GM18502 (cell line): Measurements from ENCODE around the gene GNG12.

ENCODE experiments used
- ATAC-seq: cut with Tn5 transposase; IDR thresholded peaks from one replicate; pipeline ENCODE4 v1.9.1; 2021; ENCODE audit warnings: mild to moderate bottlenecking; ENCODE audit not compliant: unreplicated experiment, poor library complexity

The GNG12 gene

DNA sequence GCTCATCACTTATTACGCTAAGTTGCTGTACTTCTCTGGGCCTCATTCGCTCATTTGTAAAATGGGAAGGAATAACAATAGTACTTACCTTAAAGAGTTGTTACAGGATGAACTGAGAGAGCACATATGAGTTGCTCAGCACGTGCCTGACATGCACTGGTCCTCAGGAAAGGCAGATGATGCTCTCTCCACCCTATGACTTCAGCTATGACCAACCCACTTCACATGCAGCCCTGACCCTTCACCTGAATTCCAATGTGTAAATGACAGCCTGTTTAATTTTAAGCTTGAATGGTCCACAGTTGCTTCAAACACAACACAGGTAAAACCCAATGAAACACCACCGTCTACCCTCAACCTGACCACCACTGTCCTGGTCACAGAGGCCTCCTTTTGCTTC, 115.4 kb downstream of the GNG12 start:
- ATAC-seq, result no peak

DNA sequence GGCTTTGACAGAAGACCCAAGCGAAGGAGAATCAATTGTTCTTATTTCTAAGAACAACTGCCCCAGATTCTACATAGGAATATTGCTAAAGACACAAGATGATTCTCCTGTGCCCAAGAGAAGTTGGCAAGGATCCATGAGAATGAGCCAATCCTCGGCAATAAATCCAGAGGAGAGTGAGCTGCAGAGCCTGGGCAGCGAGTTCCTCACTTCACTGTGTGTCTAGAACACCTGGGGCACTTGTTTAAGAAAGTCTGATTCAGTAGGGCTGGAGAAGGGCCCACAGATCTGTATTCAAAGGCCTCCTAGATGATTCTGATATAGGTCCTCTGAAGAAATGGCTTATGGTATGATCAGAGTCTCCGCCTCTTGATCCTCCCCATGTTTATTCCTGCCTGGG, 116.5 kb downstream of the GNG12 start:
- no peak for ATAC-seq

DNA sequence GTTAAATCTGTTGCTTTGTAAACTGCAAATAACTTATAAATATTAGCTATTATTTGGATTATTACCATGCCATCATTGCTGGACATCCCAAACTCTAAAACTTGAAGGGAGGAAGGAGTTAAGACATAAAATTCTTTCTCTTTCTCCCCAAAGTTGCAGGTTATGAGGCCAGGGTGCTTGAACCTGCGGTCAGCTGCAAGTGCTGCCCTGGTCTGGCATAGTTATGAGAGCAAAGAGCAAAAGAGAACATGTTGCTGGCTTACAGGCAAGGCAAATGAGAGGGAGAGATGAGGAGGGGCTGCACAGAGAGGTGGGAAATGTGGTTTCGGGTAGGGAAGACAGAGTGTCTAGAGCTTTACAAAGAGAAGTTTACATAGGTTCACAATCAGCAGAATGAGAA, 117.4 kb downstream of the GNG12 start:
- no peak for ATAC-seq

- ATAC-seq, result no peak
Measured at GRCh38 chr1:67713057-67713846, 120.0 kb downstream of the GNG12 start.

- ATAC-seq, result peak; percentile 72
Measured at GRCh38 chr1:67711855-67712212, 121.4 kb downstream of the GNG12 start.

- peak; percentile 30 for ATAC-seq
Measured at GRCh38 chr1:67711158-67711854, 122.0 kb downstream of the GNG12 start.

GRCh38 chr1:67710417-67710816, 122.8 kb downstream of the GNG12 start:
- no peak for ATAC-seq

DNA sequence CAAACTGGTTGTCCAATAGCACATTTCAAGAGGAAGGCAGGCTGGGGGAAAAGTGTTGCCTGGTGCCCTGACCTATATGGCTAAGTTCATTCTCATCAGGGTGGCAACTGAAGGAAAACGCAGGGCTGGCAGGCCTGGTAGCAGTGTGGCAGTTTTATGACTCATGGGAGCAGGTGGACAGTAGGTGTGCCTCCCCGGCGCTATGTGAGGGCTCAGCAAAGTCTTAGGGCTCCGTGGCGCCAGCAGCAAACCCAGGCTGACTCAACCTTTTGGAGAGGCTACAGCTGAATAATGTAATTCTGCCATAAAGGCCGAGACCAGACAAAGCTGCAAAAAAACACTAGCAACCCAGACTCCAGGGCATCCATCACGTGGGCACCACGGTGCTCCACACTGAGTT, 124.7 kb downstream of the GNG12 start:
- no peak for ATAC-seq

- no peak for ATAC-seq
Measured at GRCh38 chr1:67705735-67706453, 127.4 kb downstream of the GNG12 start.

DNA sequence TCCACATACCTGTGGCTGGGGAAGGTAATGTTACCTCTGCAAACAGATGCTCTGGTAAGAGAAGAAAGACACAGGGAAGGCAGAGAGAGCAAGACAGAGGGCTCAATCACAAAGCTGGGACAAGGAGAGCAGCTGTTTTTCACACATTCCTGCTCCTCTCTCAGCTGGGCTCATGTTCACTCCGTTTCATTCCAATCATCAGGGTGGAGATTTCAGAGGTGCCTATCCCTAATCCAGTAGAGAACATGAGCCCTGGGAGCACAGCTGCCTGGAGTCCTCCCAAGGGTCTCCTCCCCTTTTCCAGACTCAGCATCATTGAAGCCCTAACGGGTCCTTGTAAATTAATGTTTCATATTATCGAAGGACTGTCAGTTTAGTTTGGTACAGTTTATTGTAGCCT, 128.9 kb downstream of the GNG12 start:
- ATAC-seq, result no peak

DNA sequence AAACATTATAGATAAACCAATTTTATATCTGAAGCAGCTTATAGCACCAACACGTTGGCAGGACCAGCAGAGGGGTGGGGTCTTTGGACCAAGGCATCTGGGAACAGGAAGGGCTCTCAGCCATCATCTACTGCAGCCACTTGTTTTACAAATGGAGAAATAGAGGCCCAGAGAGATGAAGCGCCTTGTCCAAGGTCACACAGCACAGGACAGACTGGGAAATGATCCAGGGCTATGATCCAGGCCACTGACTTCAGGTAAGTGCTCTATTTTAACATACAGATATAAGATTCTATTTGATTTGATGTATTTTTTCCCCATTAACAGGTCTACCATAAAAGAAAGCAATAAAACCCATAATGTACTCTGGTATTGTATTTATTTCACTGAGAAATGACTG, 131.4 kb downstream of the GNG12 start:
- ATAC-seq, result no peak

DNA sequence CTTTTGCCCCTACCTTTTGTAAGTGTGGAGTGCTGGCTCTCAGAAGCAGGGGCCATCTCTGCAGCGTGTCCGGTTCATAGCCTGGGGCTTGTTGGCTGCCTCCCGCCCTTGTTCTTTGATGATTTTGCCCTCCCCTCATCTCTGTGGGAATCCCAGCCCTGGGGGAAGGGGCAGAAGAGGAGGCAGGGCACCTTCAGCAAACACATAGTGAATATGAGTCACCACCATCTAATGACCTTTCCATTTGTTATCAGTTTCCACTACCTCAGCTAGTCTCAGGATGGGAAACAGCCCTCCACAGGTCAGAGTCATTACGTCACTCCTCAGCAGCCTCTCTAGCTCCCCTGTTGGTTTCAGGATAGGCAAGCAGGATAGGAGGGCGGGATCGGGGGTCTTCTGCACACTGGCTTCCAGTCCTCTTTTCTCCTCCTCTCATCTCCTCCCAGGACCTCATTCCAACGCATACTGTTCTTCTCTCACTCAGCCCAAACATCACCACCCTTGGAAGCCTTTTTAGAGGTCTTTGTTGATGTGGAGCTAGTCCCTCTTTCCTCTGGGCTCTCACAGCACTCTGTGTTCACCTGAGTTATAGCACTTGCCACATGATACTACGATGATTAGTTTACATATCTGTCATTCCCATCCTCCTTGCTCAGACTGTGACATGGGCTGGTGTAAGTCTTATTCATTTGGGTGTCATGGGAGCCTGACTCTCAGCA, 132.4 kb downstream of the GNG12 start:
- ATAC-seq, result no peak

GRCh38 chr1:67700220-67700619, 133.0 kb downstream of the GNG12 start:
- ATAC-seq, result no peak

GRCh38 chr1:67696708-67697107, 136.6 kb downstream of the GNG12 start:
- no peak for ATAC-seq

- ATAC-seq, result no peak
Measured at GRCh38 chr1:67695963-67696362, 137.3 kb downstream of the GNG12 start.

DNA sequence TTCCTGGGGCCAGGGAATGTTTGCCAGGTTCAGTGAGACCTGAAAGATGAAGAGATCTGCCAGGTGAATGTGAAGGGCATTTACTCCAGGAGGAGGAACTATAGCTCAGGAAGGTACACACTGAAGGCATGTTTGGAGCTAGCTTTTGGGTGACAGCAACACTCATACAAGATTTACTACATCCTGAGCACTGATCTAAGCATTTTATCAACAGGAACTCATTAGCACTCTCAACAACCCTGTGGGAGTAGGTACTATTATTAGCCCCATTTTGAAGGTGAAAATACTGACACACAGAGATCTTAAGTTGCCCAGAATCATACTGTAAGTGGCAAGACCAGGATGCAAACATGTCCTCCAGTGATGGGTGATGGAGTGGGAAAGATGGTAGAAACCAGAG, 141.6 kb downstream of the GNG12 start:
- no peak for ATAC-seq

DNA sequence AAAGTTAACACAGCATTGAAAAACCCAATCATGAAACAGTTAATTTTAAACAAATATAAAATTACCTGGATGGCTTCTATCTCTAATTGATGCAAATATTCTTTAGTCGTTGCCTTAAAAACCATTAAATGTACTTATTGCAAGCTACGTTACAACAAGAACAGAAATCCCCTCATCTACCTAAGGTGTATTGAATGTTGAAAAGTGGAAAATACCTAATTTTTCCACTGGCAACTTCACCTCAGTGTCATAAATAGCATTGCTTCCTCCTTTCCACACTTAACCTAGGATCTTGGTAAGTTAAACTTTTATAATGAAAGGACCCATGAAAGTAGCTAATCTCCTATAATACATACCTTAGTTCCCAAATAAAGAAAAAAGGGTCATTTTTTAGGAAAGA, 142.9 kb downstream of the GNG12 start:
- no peak for ATAC-seq

- no peak for ATAC-seq
Measured at GRCh38 chr1:67690018-67690363, 143.3 kb downstream of the GNG12 start.

DNA sequence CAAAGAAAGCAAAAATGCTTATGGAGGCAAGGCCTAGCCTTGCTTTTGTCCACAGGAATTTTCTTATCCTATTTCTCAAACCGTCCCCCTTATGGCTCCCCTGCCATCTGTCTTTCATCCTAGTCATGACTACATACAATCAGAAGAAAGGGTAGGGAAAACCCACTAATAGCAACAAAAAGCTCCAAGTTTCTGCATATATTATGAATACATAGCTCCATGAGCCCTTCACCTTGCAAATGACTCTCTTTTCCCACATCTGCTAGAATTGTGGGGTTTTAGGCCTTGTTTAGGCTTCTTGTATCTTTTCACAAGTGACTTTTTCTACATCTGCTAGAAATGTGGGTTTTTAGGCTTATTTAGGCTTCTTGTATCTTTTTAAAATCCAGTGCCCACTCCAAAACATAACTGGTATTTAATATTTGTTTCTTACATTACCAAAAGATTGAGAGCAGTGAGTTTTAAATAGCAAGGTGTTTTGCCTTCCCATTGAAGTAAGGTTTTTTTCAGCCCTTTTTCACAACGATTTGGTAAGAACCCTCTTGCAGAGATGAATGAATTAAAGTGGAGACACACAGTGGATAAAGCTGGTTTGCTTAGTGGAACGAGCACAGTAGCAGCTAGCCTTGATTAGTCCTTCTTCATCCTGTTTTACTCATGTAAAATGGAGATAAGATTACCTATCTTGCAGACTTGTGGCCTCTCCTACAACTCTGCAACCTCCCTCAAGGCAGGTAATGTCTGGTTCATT, 143.8 kb downstream of the GNG12 start:
- no peak for ATAC-seq

DNA sequence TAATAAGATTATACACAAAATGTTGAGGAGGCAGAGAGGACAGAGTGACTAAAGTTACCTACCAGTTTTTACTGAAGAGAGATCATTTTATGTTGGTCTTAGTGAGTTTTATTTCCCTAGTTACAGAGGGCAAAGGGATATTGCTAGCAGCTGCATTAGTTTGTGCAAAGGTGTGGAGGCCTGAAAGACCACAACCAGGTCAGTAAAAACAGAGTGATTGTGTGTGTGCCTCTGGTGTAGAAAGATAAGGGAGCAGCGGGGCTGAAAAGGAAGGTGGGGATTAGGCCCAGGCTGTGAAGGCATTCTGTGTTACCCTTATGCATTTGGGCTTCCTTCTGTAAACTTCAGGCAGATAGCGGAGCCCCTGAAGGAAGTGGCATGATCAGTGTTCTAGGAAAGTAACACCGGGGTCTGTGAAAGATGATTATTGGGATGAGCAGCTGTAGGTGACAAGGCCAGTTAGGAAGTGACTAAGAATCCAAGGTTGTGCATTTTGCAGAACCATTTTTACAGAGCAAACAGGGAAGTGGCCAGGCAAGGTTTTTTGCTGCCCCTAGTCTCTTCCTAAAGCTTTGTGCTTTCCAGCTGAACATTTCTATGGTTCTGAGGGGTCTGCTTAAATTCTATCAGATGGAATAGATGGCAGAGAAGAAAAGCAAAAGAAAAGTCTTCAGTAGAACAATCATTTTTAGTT, 144.6 kb downstream of the GNG12 start:
- ATAC-seq, result no peak
